BLaER1 treated with 17β-estradiol and CSF1 and Interleukin-3, amounts not matched to agents 10 nM and 100 nM (cell line): Measurements from ENCODE around the gene CATSPERE.
"Not testable (repeated sequence)": the region's sequence is repeated elsewhere in the genome, so short reads cannot be mapped to it uniquely, and the experiment has no call there.

Source experiments
- H3K27ac ChIP-seq, 11 experiments: shearing (Covaris generic); formaldehyde crosslinking; 2 replicates each; pipeline ENCODE4 v1.8.1; 2022
- H3K27me3 ChIP-seq, 11 experiments: shearing (Covaris generic); formaldehyde crosslinking; 2 replicates each; pipeline ENCODE4 v1.8.1; 2022
- H3K36me3 ChIP-seq, 11 experiments: shearing (Covaris generic); formaldehyde crosslinking; 2 replicates each; pipeline ENCODE4 v1.8.1; 2022
- H3K4me1 ChIP-seq, 10 experiments: shearing (Covaris generic); formaldehyde crosslinking; 2 replicates each; pipeline ENCODE4 v1.8.1; 2022
- H3K4me2 ChIP-seq, 11 experiments: shearing (Covaris generic); formaldehyde crosslinking; 2 replicates each; pipeline ENCODE4 v1.8.1; 2022
- H3K4me3 ChIP-seq, 10 experiments: shearing (Covaris generic); formaldehyde crosslinking; 2 replicates each; pipeline ENCODE4 v1.8.1; 2022
- H3K9ac ChIP-seq, 11 experiments: shearing (Covaris generic); formaldehyde crosslinking; 2 replicates each; pipeline ENCODE4 v1.8.1; 2022
- H3K9me3 ChIP-seq, 11 experiments: shearing (Covaris generic); formaldehyde crosslinking; replicated peaks in 1 of 11; 2 replicates each; pipeline ENCODE4 v1.8.1; 2022
- H4K20me1 ChIP-seq, 11 experiments: shearing (Covaris generic); formaldehyde crosslinking; 2 replicates each; pipeline ENCODE4 v1.8.1; 2022
- Cebpa-rat ChIP-seq, 11 experiments: shearing (Covaris generic); IDR thresholded peaks; 2 replicates each; pipeline ENCODE4 v1.8.1; 2022

CATSPERE gene

GRCh38 chr1:244667797-244668196 lies 206.7 kb downstream of the CATSPERE start:
- Histone ChIP-seq H4K20me1 (peaks cover 23 to 64% (median 41%) of the 10 kb centered on the region in 11 experiments; a peak in 21 of 22 replicates), H3K27ac (no peak overlapping the region), H3K9me3 (peaks cover 27 to 52% (median 41%) of the 10 kb centered on the region in 11 experiments), H3K4me3 (no peak overlapping the region), H3K27me3 (no peaks in the 10 kb centered on the region), H3K9ac (no peak overlapping the region), H3K36me3 (peaks cover 32 to 59% (median 51%) of the 10 kb centered on the region in 11 experiments), H3K4me2 (no peak overlapping the region), H3K4me1 (peaks cover 36 to 46% (median 42%) of the 10 kb centered on the region in 10 experiments)
- no peak for TF ChIP-seq Cebpa-rat (IDR thresholded peaks at IDR 0.05)

DNA sequence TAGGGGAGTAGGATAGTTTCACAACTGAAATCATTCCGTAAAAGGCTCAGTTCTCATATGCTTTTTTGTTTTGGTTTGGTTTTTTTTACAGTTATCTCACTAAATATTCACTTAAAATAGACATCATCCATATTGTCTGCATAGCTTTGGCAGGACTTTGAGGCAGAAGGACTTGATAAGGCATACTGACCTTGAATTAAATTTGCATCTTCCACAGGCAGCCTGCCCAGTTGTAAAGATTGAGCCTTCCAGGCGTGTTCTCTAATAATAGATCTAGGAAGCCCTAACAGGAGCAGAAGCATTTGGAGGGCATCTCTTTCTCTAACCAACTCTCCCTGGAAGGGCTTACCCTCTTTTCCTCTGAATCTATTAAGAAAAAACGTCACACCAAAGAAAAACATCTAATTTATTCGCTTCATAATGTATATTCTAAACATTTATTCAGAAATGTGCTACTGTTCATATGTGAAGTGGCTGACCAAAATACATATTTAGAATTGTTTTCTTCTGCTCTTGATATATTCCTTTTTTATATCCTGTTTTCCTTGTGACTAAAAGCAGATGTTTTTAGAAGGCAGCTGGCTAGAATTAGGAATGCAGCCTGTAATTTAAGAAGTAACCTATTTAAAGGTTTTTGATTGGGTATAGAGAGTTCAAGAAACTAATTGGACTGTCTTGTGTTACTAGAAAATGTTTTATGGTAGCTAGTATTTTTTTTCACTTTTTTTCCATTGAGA lies 212.0 kb downstream of the CATSPERE start:
- peaks cover 27 to 70% (median 50%) of the 10 kb centered on the region in 11 experiments for H3K9me3 ChIP-seq
- peaks cover 51 to 90% (median 80%) of the 10 kb centered on the region in 11 experiments for H3K36me3 ChIP-seq
- no peak overlapping the region for H3K27ac ChIP-seq
- no peak overlapping the region for H3K4me3 ChIP-seq
- H4K20me1 ChIP-seq: peaks cover 0 to 53% (median 8%) of the 10 kb centered on the region in 11 experiments; a peak in 10 of 22 replicates
- peaks cover 0 to 23% (median 0%) of the 10 kb centered on the region in 10 experiments; a peak in 1 of 20 replicates for H3K4me1 ChIP-seq
- no peaks in the 10 kb centered on the region for H3K27me3 ChIP-seq
- no peak overlapping the region for H3K4me2 ChIP-seq
- no peak overlapping the region for H3K9ac ChIP-seq
- no peak for TF ChIP-seq Cebpa-rat (IDR thresholded peaks at IDR 0.05)

GRCh38 chr1:244674446-244674845 lies 213.4 kb downstream of the CATSPERE start:
- H3K4me1 ChIP-seq: peaks cover 0 to 23% (median 0%) of the 10 kb centered on the region in 10 experiments; a peak in 1 of 20 replicates
- peaks cover 0 to 66% (median 9%) of the 10 kb centered on the region in 11 experiments; a peak in 10 of 22 replicates for H4K20me1 ChIP-seq
- H3K4me3 ChIP-seq: no peak overlapping the region
- no peak for TF ChIP-seq Cebpa-rat (IDR thresholded peaks at IDR 0.05)
- no peak overlapping the region for H3K27ac ChIP-seq
- H3K27me3 ChIP-seq: no peaks in the 10 kb centered on the region
- H3K9ac ChIP-seq: no peak overlapping the region
- H3K9me3 ChIP-seq: peaks cover 26 to 71% (median 49%) of the 10 kb centered on the region in 11 experiments
- H3K36me3 ChIP-seq: peaks cover 55 to 91% (median 80%) of the 10 kb centered on the region in 11 experiments
- H3K4me2 ChIP-seq: no peak overlapping the region

- Histone ChIP-seq H3K4me2 (no peak overlapping the region; a peak in 1 of 22 replicates), H3K4me1 (peaks cover 0 to 23% (median 0%) of the 10 kb centered on the region in 10 experiments; a peak in 1 of 20 replicates), H3K4me3 (no peak overlapping the region), H4K20me1 (peaks cover 0 to 73% (median 9%) of the 10 kb centered on the region in 11 experiments; a peak in 10 of 22 replicates), H3K9ac (no peak overlapping the region), H3K27me3 (no peaks in the 10 kb centered on the region), H3K27ac (no peak overlapping the region), H3K36me3 (peaks cover 53 to 91% (median 80%) of the 10 kb centered on the region in 11 experiments), H3K9me3 (peaks cover 19 to 69% (median 47%) of the 10 kb centered on the region in 11 experiments)
- TF ChIP-seq Cebpa-rat (IDR thresholded peaks at IDR 0.05): peak in 2 of 11 experiments; percentile 59 to 73; a peak in 6 of 22 replicates
Observed at GRCh38 chr1:244675167-244675566, 214.1 kb downstream of the CATSPERE start.

GRCh38 chr1:244678697-244679096 lies 217.6 kb downstream of the CATSPERE start:
- TF ChIP-seq Cebpa-rat (IDR thresholded peaks at IDR 0.05): no peak
- H3K9ac ChIP-seq: no peak overlapping the region
- peaks cover 18 to 55% (median 39%) of the 10 kb centered on the region in 11 experiments; a peak in 20 of 22 replicates for H3K9me3 ChIP-seq
- no peak overlapping the region for H3K4me2 ChIP-seq
- H4K20me1 ChIP-seq: peaks cover 0 to 91% (median 9%) of the 10 kb centered on the region in 11 experiments; a peak in 7 of 22 replicates
- H3K27ac ChIP-seq: no peak overlapping the region
- H3K27me3 ChIP-seq: no peaks in the 10 kb centered on the region
- peaks cover 55 to 88% (median 73%) of the 10 kb centered on the region in 11 experiments for H3K36me3 ChIP-seq
- H3K4me1 ChIP-seq: peaks cover 0 to 25% (median 0%) of the 10 kb centered on the region in 10 experiments; a peak in 6 of 20 replicates
- no peak overlapping the region for H3K4me3 ChIP-seq

DNA sequence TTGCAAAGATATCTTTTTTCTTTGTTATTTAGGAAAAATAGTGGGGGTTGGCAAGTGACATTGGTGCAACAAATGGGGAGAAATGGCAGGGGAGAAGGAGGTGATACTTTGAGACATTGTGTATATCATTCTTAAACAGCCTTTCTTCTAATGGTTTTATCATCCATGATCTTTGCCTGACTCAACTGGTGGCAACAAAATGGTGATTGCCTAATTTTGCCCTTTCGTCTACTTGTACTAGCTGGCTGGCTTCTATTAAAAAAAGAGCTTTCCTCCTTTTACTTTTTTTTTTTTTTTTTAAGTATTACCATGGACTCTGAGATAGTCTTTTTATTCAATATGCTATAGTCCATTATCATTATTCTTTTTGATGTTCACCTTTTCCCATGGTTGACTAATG lies 219.6 kb downstream of the CATSPERE start:
- peaks cover 46 to 74% (median 65%) of the 10 kb centered on the region in 11 experiments for H3K36me3 ChIP-seq
- H3K4me2 ChIP-seq: no peak overlapping the region
- no peaks in the 10 kb centered on the region for H3K27me3 ChIP-seq
- peaks cover 0 to 87% (median 14%) of the 10 kb centered on the region in 11 experiments; a peak in 8 of 22 replicates for H4K20me1 ChIP-seq
- no peak overlapping the region for H3K4me3 ChIP-seq
- peaks cover 0 to 12% (median 0%) of the 10 kb centered on the region in 10 experiments; a peak in 6 of 20 replicates for H3K4me1 ChIP-seq
- H3K9ac ChIP-seq: no peak overlapping the region
- H3K27ac ChIP-seq: no peak overlapping the region
- H3K9me3 ChIP-seq: peaks cover 18 to 47% (median 33%) of the 10 kb centered on the region in 11 experiments; a peak in 20 of 22 replicates
- no peak for TF ChIP-seq Cebpa-rat (IDR thresholded peaks at IDR 0.05)

DNA sequence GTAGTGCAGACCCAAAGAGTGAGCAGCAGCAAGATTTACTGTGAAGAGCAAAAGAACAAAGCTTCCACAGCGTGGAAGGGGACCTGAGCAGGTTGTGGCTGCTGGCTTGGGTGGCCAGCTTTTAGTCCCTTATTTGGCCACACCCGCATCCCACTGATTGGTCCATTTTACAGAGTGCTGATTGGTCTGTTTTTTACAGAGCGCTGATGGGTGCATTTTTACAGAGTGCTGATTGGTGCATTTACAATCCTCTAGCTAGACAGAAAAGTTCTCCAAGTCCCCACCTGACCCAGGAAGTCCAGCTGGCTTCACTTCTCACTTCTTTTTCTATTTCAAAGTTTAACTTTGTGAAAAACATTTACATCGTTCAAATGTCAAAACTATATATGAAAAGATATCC lies 221.0 kb downstream of the CATSPERE start:
- H3K27me3 ChIP-seq, H3K9ac ChIP-seq, H3K27ac ChIP-seq, H3K4me2 ChIP-seq, H3K4me3 ChIP-seq: not testable (repeated sequence)
- peaks cover 0 to 84% (median 14%) of the 10 kb centered on the region in 11 experiments; a peak in 8 of 22 replicates for H4K20me1 ChIP-seq
- H3K9me3 ChIP-seq: peaks cover 18 to 41% (median 33%) of the 10 kb centered on the region in 11 experiments; a peak in 20 of 22 replicates
- H3K36me3 ChIP-seq: peaks cover 60 to 81% (median 71%) of the 10 kb centered on the region in 11 experiments
- peaks cover 0 to 12% (median 0%) of the 10 kb centered on the region in 10 experiments; a peak in 6 of 20 replicates for H3K4me1 ChIP-seq
